Fibroblast of pulmonary artery (primary cell): ENCODE measurements around the gene TTLL5.

ENCODE experiments used
- DNase-seq: peaks from one replicate; pipeline ENCODE4 v3.0.0-alpha.2; 2010; ENCODE audit warnings: low read depth
- H3K4me3 ChIP-seq: replicated peaks from 2 replicates; pipeline ENCODE4 v1.5.1; 2011; ENCODE audit warnings: low read depth, mild to moderate bottlenecking, control low read depth, low read length, moderate library complexity
- CTCF ChIP-seq: IDR thresholded peaks from 2 replicates; pipeline ENCODE4 v1.5.1; 2011; ENCODE audit warnings: mild to moderate bottlenecking, control low read depth, low read length, inconsistent platforms; ENCODE audit errors: missing control alignments

Gene TTLL5

DNA sequence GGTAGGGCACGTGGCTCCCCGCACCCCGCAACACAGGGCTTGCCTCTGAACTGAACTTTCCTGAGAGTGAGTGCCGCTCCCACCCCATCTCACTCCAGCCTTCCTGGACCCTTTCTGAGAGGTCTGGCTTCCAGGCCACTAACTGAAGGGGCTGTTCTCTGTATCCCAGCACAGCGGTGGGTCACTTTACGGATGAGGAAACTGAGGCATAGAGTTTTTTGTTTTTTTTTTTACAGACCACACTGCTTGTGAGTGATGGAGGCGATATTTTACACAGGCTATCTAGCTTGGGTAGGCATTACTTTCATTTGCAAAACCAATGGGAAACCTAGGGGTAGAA, 321.9 kb downstream of the TTLL5 start:
- TF ChIP-seq CTCF: no peak
- peak overlapping the region; percentile 65 for H3K4me3 ChIP-seq
- DNase-seq: no peak

- DNase-seq: no peak
- no peak for TF ChIP-seq CTCF
- H3K4me3 ChIP-seq: no peak overlapping the region
These were observed 323.6 kb downstream of the TTLL5 start for GRCh38 chr14:75984674-75985073.

DNA sequence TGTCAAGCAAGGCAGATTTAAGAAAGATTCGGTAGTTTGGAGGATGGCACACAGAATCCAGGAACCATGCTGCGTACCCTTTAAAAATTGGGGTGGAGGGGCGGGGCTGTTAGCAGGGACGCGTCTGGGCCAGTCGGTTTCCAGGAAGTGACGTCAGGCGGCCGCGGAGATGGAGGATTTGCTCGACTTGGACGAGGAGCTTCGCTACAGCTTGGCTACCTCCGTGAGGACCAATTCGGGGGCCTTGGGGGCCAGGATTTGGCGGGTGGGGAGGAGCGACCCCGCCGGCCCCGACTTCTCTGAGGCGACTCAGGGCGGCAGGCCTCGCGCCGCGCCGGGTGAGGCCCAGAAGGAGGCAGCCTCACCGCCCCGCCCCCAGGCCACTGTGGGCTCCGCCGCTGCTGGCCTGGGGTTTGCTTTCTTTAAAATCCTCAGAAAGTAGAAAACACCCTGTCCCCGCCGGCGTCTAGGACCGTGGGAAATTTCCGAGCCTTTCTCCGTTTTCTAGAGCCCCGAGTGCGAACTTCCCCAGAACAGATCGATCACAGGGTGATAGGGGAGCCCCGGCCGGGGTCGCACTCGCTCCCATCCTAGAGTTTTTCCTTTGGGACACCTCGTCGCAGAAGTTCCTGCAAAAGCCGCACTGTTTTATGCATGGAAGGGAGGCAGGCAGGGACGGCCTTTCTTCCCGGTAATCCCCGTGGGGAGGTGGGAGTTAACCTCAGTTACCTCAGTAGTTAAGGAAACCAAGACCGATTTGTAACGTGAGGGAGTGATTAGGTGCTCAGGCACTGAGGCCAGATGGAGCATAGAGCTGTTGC, 324.8 kb downstream of the TTLL5 start, which contains the start of gene IFT43:
Gene IFT43, plus strand, starts transcription at position 146 of the 821 bp plus-strand sequence. Its CDS starts 24 bp downstream, at position 170.
- DNase-seq: peak; percentile 81
- peak within 1 kb of the TSS; percentile 91 for H3K4me3 ChIP-seq
- TF ChIP-seq CTCF: no peak

GRCh38 chr14:75986439-75986765, 325.4 kb downstream of the TTLL5 start:
- no peak for TF ChIP-seq CTCF
- DNase-seq: no peak
- peak overlapping the region; percentile 91 for H3K4me3 ChIP-seq

- DNase-seq: no peak
- H3K4me3 ChIP-seq: no peak overlapping the region
These were observed 326.3 kb downstream of the TTLL5 start for GRCh38 chr14:75987201-75987970.

DNA sequence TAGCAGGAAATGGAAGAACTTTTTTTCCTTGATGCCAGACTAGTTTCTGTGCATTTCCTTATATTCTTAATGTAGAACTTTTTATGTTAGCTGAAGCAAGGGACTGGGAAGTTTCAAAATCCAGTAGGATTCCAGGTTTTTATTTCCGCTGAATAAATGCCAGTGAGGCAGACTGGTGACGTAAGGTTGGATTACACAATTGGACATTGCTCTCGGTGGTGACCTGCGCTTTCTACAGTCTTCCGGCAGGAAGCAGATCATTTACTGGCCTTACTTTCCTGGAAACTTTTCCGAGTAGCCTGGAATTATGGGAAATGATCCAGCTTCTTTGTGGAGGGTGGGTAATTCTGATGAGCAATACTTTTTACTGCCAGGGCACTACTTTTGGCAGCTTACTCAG, 328.1 kb downstream of the TTLL5 start:
- TF ChIP-seq CTCF: no peak
- peak; percentile 94 for DNase-seq
- H3K4me3 ChIP-seq: no peak overlapping the region

More at GRCh38 chr14:75987201-75987970, 326.3 kb downstream of the TTLL5 start:
- no peak for TF ChIP-seq CTCF

DNA sequence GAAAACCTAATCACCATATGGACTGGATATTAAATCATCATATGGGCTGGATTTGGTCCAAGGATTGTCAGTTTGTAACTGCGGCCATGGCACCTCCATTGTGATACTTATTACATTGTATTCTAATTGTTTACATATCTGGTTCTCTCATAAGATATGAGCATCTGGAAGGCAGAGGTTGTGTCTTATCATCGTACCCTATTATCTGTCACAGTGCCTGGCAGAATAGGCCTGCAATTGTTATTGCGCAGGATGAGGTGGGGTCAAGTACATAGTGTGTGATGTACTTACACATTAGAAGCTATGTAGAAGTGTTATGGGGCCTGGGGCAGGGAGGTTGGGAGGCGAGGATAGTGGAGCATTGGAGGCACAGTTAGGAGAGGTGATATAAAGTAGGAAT, 329.3 kb downstream of the TTLL5 start:
- DNase-seq: no peak
- TF ChIP-seq CTCF: no peak
- no peak overlapping the region for H3K4me3 ChIP-seq
